ENCODE measurements around the gene TADA1. TPM values are rescaled to one million over a fixed set of nuclear protein-coding genes. Genes with fewer than 3 reads are reported as not detected.

Gene TADA1
- total RNA-seq, 1 experiment from 2014 or later: 13.9 TPM

GRCh38 chr1:166907763-166908162 is 31.7 kb upstream of the TADA1 start:
- H3K27me3 ChIP-seq (replicated peaks; ENCODE audit: control insufficient read depth, insufficient read depth, low read length): no peaks in the 10 kb centered on the region
- H3K36me3 ChIP-seq (ENCODE audit: control insufficient read depth, insufficient read depth, low read length): no peaks in the 10 kb centered on the region
- Mint-ChIP-seq H3K4me1 (ENCODE audit: low read depth, unreplicated experiment) (no peaks in the 10 kb centered on the region), H3K9me3 (ENCODE audit: unreplicated experiment) (peaks cover 11% of the 10 kb centered on the region), H3K27me3 (ENCODE audit: insufficient read depth, unreplicated experiment) (peaks cover 7% of the 10 kb centered on the region), H3K27ac (ENCODE audit: unreplicated experiment) (no peak overlapping the region), H3K4me3 (ENCODE audit: unreplicated experiment) (no peak overlapping the region), H3K36me3 (ENCODE audit: insufficient read depth, unreplicated experiment) (no peaks in the 10 kb centered on the region)
- no peak for DNase-seq
- H3K4me3 ChIP-seq (ENCODE audit: low read depth, low read length): no peak overlapping the region
- no peaks in the 10 kb centered on the region for H3K4me1 ChIP-seq
- intact Hi-C loops (cut with micrococcal nuclease; ENCODE audit: unreplicated experiment): no loop called here
- TF ChIP-seq CTCF (IDR thresholded peaks at IDR 0.05; ENCODE audit: insufficient read depth in 1 of 2, low read depth in 1 of 2, low read length in 1 of 2, severe bottlenecking in 1 of 2, unreplicated experiment in 1 of 2): no peak
- POLR2A ChIA-PET: no interaction called here
- H3K9me3 ChIP-seq: peaks cover 5% of the 10 kb centered on the region
- CTCF ChIA-PET: interaction anchor here (0.8 to 2.2 kb wide), 2 partner anchors 149 to 151 kb away, joined by 3 to 6 read pairs; no protein-coding TSS in a partner anchor
- BruUV-seq (replicated peaks): no TSS peak

GRCh38 chr1:166907051-166907450 is 31.0 kb upstream of the TADA1 start:
- CTCF ChIA-PET: interaction anchor here (2.2 kb wide), 1 partner anchor 152 kb away, joined by 6 read pairs; no protein-coding TSS in a partner anchor
- peaks cover 5% of the 10 kb centered on the region for H3K9me3 ChIP-seq
- H3K36me3 Mint-ChIP-seq (ENCODE audit: insufficient read depth, unreplicated experiment): no peaks in the 10 kb centered on the region
- TF ChIP-seq CTCF (IDR thresholded peaks at IDR 0.05; ENCODE audit: insufficient read depth in 1 of 2, low read depth in 1 of 2, low read length in 1 of 2, severe bottlenecking in 1 of 2, unreplicated experiment in 1 of 2): no peak
- BruUV-seq (replicated peaks): no TSS peak
- H3K9me3 Mint-ChIP-seq (ENCODE audit: unreplicated experiment): peaks cover 11% of the 10 kb centered on the region
- no peak overlapping the region for H3K27ac Mint-ChIP-seq (ENCODE audit: unreplicated experiment)
- no peaks in the 10 kb centered on the region for H3K36me3 ChIP-seq (ENCODE audit: control insufficient read depth, insufficient read depth, low read length)
- POLR2A ChIA-PET: no interaction called here
- no peak for DNase-seq
- H3K4me1 Mint-ChIP-seq (ENCODE audit: low read depth, unreplicated experiment): no peaks in the 10 kb centered on the region
- H3K4me3 ChIP-seq (ENCODE audit: low read depth, low read length): no peak overlapping the region
- H3K4me3 Mint-ChIP-seq (ENCODE audit: unreplicated experiment): no peak overlapping the region
- H3K27me3 ChIP-seq (replicated peaks; ENCODE audit: control insufficient read depth, insufficient read depth, low read length): no peaks in the 10 kb centered on the region
- intact Hi-C loops (cut with micrococcal nuclease; ENCODE audit: unreplicated experiment): no loop called here
- peaks cover 6% of the 10 kb centered on the region for H3K27me3 Mint-ChIP-seq (ENCODE audit: insufficient read depth, unreplicated experiment)
- no peaks in the 10 kb centered on the region for H3K4me1 ChIP-seq

- Histone ChIP-seq H3K4me1 (no peaks in the 10 kb centered on the region), H3K4me3 (ENCODE audit: low read depth, low read length) (no peak overlapping the region), H3K36me3 (ENCODE audit: control insufficient read depth, insufficient read depth, low read length) (no peaks in the 10 kb centered on the region), H3K9me3 (peaks cover 2% of the 10 kb centered on the region), H3K27me3 (replicated peaks; ENCODE audit: control insufficient read depth, insufficient read depth, low read length) (no peaks in the 10 kb centered on the region)
- no peaks in the 10 kb centered on the region for H3K4me1 Mint-ChIP-seq (ENCODE audit: low read depth, unreplicated experiment)
- H3K27me3 Mint-ChIP-seq (ENCODE audit: insufficient read depth, unreplicated experiment): peaks cover 6% of the 10 kb centered on the region
- TF ChIP-seq CTCF (IDR thresholded peaks at IDR 0.05; ENCODE audit: insufficient read depth in 1 of 2, low read depth in 1 of 2, low read length in 1 of 2, severe bottlenecking in 1 of 2, unreplicated experiment in 1 of 2): no peak
- ChIA-PET CTCF (interaction anchor here (2.2 kb wide), 1 partner anchor 152 kb away, joined by 6 read pairs; no protein-coding TSS in a partner anchor), POLR2A (no interaction called here)
- no TSS peak for BruUV-seq (replicated peaks)
- intact Hi-C loops (cut with micrococcal nuclease; ENCODE audit: unreplicated experiment): no loop called here
- no peaks in the 10 kb centered on the region for H3K36me3 Mint-ChIP-seq (ENCODE audit: insufficient read depth, unreplicated experiment)
- no peak overlapping the region for H3K27ac Mint-ChIP-seq (ENCODE audit: unreplicated experiment)
- H3K9me3 Mint-ChIP-seq (ENCODE audit: unreplicated experiment): peaks cover 8% of the 10 kb centered on the region
- no peak overlapping the region for H3K4me3 Mint-ChIP-seq (ENCODE audit: unreplicated experiment)
- no peak for DNase-seq
Observed at GRCh38 chr1:166906647-166907046, 30.6 kb upstream of the TADA1 start.
